ENCODE measurements around the gene BBS9. TPM values are rescaled to one million over a fixed set of nuclear protein-coding genes. Genes with fewer than 3 reads are reported as not detected.

Gene BBS9
- polyA plus RNA-seq, 1 donor from 2014 or later, result 9.8 TPM

DNA sequence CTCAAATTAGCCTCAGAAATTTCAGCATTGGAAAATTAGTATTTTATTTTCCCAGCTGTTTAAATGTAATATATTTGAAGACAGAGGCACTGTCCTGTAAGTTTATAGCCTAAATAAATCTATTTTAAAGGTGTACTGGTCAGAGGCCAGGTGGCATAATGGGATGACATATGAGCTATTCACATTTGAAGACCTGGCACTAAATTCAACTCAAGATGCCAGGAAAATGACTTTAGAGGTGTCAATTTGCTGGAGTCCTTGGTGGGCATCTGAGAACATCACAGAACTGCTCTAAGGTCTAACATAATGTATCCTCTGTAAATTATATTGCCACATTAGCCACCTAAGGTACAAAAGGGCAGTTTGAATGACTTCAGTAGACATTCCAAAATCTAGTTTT is 427.1 kb downstream of the BBS9 start:
- Histone ChIP-seq H3K4me2 (ENCODE audit: low read length) (no peak overlapping the region), H3K4me3 (ENCODE audit: low read length) (no peak overlapping the region), H3K9me2 (ENCODE audit: insufficient read depth, low read length) (no peaks in the 10 kb centered on the region), H3K9me3 (ENCODE audit: low read length) (no peaks in the 10 kb centered on the region), H3K36me3 (ENCODE audit: insufficient read depth, low read length) (no peaks in the 10 kb centered on the region), H3K9ac (ENCODE audit: low read length) (no peak overlapping the region), H3K27me3 (ENCODE audit: insufficient read depth, low read depth, low read length) (no peaks in the 10 kb centered on the region), H3K79me2 (replicated peaks; ENCODE audit: insufficient read depth, low read length) (no peaks in the 10 kb centered on the region), H4K20me1 (ENCODE audit: insufficient read depth) (no peaks in the 10 kb centered on the region), H3K27ac (ENCODE audit: low read length) (no peak overlapping the region), H2AFZ (ENCODE audit: low read depth, low read length) (no peak overlapping the region), H3F3A (ENCODE audit: insufficient read depth, low read length, poor library complexity, severe bottlenecking) (no peaks in the 10 kb centered on the region)
- TF ChIP-seq EZH2 (IDR thresholded peaks at IDR 0.05; ENCODE audit: borderline replicate concordance, insufficient read depth, low read length, poor library complexity, severe bottlenecking), result no peak
- no peak for TF ChIP-seq MXI1 (conservative IDR thresholded peaks at IDR 0.05; ENCODE audit: poor library complexity, severe bottlenecking)
- TF ChIP-seq, protein P1, sequence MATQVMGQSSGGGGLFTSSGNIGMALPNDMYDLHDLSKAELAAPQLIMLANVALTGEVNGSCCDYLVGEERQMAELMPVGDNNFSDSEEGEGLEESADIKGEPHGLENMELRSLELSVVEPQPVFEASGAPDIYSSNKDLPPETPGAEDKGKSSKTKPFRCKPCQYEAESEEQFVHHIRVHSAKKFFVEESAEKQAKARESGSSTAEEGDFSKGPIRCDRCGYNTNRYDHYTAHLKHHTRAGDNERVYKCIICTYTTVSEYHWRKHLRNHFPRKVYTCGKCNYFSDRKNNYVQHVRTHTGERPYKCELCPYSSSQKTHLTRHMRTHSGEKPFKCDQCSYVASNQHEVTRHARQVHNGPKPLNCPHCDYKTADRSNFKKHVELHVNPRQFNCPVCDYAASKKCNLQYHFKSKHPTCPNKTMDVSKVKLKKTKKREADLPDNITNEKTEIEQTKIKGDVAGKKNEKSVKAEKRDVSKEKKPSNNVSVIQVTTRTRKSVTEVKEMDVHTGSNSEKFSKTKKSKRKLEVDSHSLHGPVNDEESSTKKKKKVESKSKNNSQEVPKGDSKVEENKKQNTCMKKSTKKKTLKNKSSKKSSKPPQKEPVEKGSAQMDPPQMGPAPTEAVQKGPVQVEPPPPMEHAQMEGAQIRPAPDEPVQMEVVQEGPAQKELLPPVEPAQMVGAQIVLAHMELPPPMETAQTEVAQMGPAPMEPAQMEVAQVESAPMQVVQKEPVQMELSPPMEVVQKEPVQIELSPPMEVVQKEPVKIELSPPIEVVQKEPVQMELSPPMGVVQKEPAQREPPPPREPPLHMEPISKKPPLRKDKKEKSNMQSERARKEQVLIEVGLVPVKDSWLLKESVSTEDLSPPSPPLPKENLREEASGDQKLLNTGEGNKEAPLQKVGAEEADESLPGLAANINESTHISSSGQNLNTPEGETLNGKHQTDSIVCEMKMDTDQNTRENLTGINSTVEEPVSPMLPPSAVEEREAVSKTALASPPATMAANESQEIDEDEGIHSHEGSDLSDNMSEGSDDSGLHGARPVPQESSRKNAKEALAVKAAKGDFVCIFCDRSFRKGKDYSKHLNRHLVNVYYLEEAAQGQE (IDR thresholded peaks at IDR 0.05; ENCODE audit: borderline replicate concordance), result no peak
- TF ChIP-seq, protein P2, sequence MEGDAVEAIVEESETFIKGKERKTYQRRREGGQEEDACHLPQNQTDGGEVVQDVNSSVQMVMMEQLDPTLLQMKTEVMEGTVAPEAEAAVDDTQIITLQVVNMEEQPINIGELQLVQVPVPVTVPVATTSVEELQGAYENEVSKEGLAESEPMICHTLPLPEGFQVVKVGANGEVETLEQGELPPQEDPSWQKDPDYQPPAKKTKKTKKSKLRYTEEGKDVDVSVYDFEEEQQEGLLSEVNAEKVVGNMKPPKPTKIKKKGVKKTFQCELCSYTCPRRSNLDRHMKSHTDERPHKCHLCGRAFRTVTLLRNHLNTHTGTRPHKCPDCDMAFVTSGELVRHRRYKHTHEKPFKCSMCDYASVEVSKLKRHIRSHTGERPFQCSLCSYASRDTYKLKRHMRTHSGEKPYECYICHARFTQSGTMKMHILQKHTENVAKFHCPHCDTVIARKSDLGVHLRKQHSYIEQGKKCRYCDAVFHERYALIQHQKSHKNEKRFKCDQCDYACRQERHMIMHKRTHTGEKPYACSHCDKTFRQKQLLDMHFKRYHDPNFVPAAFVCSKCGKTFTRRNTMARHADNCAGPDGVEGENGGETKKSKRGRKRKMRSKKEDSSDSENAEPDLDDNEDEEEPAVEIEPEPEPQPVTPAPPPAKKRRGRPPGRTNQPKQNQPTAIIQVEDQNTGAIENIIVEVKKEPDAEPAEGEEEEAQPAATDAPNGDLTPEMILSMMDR (IDR thresholded peaks at IDR 0.05; ENCODE audit: poor library complexity, severe bottlenecking), result no peak
- TF ChIP-seq TAF1 (IDR thresholded peaks at IDR 0.05; ENCODE audit: low read depth), result no peak
- no peak for TF ChIP-seq POLR2AphosphoS5 (IDR thresholded peaks at IDR 0.05)
- no peak for TF ChIP-seq SMC3 (conservative IDR thresholded peaks at IDR 0.05; ENCODE audit: poor library complexity)
- no peak for TF ChIP-seq EP300 (conservative IDR thresholded peaks at IDR 0.05; ENCODE audit: poor library complexity, severe bottlenecking)
- no peak for TF ChIP-seq RAD21 (conservative IDR thresholded peaks at IDR 0.05)

DNA sequence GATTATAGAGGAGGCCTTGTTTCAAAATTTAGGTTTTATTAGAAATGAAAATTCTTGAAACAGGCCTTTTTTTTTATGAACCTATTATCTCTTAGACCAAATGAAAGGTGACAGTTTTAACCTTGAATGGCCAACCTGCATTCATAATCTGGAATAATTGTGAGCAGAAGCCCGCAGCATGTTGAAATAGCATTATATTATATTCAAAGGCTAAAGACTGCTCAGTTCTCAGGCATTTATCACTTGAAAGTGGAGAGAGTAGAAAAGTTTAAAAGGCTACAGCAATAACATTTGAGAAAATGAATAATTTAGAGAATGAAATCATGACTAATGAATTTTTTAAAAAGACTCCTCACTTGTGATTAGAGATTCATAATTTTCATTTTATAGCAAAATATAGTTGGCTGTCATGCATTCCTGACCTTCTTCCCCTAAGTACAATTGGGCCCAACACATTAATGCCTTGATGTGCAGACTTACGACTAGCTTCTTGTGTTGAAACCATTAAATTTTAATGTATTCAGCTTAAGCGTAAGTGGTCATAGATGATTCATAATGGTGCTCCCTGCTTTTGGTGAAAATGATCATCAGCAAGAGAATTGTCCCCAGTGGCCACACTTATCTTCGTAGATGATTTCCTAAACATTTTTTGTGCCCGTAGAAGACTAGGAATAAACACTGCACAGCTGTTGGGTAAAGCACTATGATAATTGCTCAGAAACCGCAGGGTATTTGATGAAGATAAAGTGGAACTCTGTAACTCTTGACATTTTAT is 429.4 kb downstream of the BBS9 start:
- no peak overlapping the region for H3K4me3 ChIP-seq (ENCODE audit: low read length)
- no peaks in the 10 kb centered on the region for H3K9me3 ChIP-seq (ENCODE audit: low read length)
- no peak overlapping the region for H3K9ac ChIP-seq (ENCODE audit: low read length)
- no peaks in the 10 kb centered on the region for H4K20me1 ChIP-seq (ENCODE audit: insufficient read depth)
- H3K27ac ChIP-seq (ENCODE audit: low read length), result no peak overlapping the region
- no peaks in the 10 kb centered on the region for H3F3A ChIP-seq (ENCODE audit: insufficient read depth, low read length, poor library complexity, severe bottlenecking)
- H3K9me2 ChIP-seq (ENCODE audit: insufficient read depth, low read length), result no peaks in the 10 kb centered on the region
- H3K4me2 ChIP-seq (ENCODE audit: low read length), result no peak overlapping the region
- TF ChIP-seq, protein P1 (IDR thresholded peaks at IDR 0.05; ENCODE audit: borderline replicate concordance), result no peak
- TF ChIP-seq MXI1 (conservative IDR thresholded peaks at IDR 0.05; ENCODE audit: poor library complexity, severe bottlenecking), result no peak
- TF ChIP-seq, protein P2 (IDR thresholded peaks at IDR 0.05; ENCODE audit: poor library complexity, severe bottlenecking), result no peak
- no peak for TF ChIP-seq SMC3 (conservative IDR thresholded peaks at IDR 0.05; ENCODE audit: poor library complexity)
- TF ChIP-seq EP300 (conservative IDR thresholded peaks at IDR 0.05; ENCODE audit: poor library complexity, severe bottlenecking), result no peak
- no peak for TF ChIP-seq RAD21 (conservative IDR thresholded peaks at IDR 0.05)
- no peak for TF ChIP-seq TAF1 (IDR thresholded peaks at IDR 0.05; ENCODE audit: low read depth)
- no peak for TF ChIP-seq EZH2 (IDR thresholded peaks at IDR 0.05; ENCODE audit: borderline replicate concordance, insufficient read depth, low read length, poor library complexity, severe bottlenecking)
- no peaks in the 10 kb centered on the region for H3K27me3 ChIP-seq (ENCODE audit: insufficient read depth, low read depth, low read length)
- H3K36me3 ChIP-seq (ENCODE audit: insufficient read depth, low read length), result no peaks in the 10 kb centered on the region
- H2AFZ ChIP-seq (ENCODE audit: low read depth, low read length), result no peak overlapping the region
- H3K79me2 ChIP-seq (replicated peaks; ENCODE audit: insufficient read depth, low read length), result no peaks in the 10 kb centered on the region

All from neural cell (in vitro differentiated cells).